GM19239 (cell line): ENCODE measurements around the gene CES2.
A peak's percentile ranks its signal among the peaks of the same experiment; 100 is the strongest.
"Not testable (repeated sequence)": the region's sequence is repeated elsewhere in the genome, so short reads cannot be mapped to it uniquely, and the experiment has no call there.

Experiments used
- DNase-seq: peaks from one replicate; pipeline ENCODE4 v3.0.0; 2011; ENCODE audit warnings: low spot score; ENCODE audit not compliant: insufficient read length
- FAIRE-seq: peaks from 2 replicates; lab custom pipeline; 2011; peaks lifted over from hg19 to GRCh38; lab: Jason Lieb, UNC

Gene CES2

DNA sequence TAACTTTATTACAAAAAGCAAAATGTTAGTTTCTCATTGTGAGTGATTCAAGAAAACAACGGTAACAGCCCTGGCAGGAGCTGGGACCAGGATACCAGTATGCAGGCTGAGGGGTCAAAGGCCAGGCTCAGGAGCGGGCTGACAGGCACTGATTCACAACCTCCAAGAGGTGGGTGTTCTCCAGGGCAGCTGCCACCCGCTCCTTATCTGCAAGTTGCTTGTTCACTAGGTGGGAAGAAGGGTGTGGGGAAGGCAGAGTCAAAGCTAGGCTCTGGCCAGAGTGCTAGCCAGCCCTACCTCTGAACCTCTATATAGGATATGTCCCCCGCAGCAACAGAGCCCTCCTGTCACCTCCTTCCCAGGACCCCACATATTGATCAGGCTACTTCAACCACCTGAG lies 3.2 kb upstream of the CES2 start:
- DNase-seq (no peak), FAIRE-seq (no peak)

DNA sequence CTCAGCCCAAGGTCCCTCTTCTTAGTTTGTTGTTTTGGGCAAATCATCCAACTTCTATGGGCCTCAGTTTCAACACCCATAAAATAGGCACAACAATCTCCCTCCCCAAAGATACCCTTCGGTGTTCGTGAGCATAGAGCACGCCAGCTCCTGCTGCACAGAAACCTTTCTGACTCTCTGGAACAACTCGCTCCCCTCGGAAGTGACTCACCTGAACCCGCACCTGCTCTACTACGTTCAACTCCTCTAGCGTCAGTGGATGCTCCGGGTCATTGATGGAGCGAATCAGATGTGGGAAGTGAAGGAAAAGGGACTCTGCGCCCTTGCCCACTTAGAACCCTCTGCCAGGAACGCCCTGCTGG lies 1.6 kb upstream of the CES2 start:
- peak; percentile 18 for FAIRE-seq
- no peak for DNase-seq

GRCh38 chr16:66934138-66934838 lies 1.0 kb upstream of the CES2 start, which contains the start of gene CIAO2B:
TSS of gene CIAO2B (minus strand) at chr16:66934402. CDS start at chr16:66934364, 38 bp downstream.
- DNase-seq (peak; percentile 95), FAIRE-seq (peak; percentile 99)

GRCh38 chr16:66934839-66935313 lies 440 bp upstream of the CES2 start:
- FAIRE-seq, DNase-seq: not testable (repeated sequence)

GRCh38 chr16:66936462-66936861 lies 1.1 kb downstream of the CES2 start:
- FAIRE-seq: no peak

GRCh38 chr16:66936889-66937554 lies 1.7 kb downstream of the CES2 start:
- DNase-seq (no peak), FAIRE-seq (no peak)

More at GRCh38 chr16:66936462-66936861, 1.1 kb downstream of the CES2 start:
- DNase-seq: no peak

GRCh38 chr16:66937725-66938337 lies 2.5 kb downstream of the CES2 start:
- no peak for FAIRE-seq
- DNase-seq: no peak

- DNase-seq: no peak
- FAIRE-seq: no peak
Observed at GRCh38 chr16:66939366-66939765, 4.0 kb downstream of the CES2 start.

GRCh38 chr16:66940236-66940635 lies 4.9 kb downstream of the CES2 start:
- DNase-seq (no peak), FAIRE-seq (no peak)

GRCh38 chr16:66942981-66943380 lies 7.7 kb downstream of the CES2 start:
- DNase-seq (no peak), FAIRE-seq (no peak)

- FAIRE-seq: no peak
- DNase-seq: no peak
Observed at GRCh38 chr16:66943426-66944053, 8.2 kb downstream of the CES2 start.

- FAIRE-seq (no peak), DNase-seq (no peak)
Observed at GRCh38 chr16:66944054-66944441, 8.7 kb downstream of the CES2 start.

GRCh38 chr16:66944971-66945370 lies 9.7 kb downstream of the CES2 start:
- not testable (repeated sequence) for DNase-seq, FAIRE-seq

GRCh38 chr16:66945939-66946338 lies 10.6 kb downstream of the CES2 start:
- FAIRE-seq (no peak), DNase-seq (no peak)

- FAIRE-seq: no peak
- no peak for DNase-seq
Observed at GRCh38 chr16:66946541-66946940, 11.2 kb downstream of the CES2 start.

DNA sequence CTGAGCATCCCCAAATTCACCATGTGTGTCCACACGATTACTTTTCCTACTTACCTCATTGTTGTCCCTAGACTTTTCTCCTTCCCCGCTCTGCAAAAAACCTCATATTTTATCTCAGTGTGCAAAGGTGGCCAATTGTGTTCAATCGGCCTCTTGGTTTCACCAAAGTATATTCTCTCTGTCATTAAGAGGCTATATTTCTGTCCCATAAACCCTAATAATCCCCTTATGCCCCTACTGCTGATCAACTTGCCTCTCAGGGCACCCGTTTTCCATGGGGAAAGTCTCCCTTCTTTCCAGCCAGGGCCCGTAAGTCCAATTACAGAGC lies 11.6 kb downstream of the CES2 start:
- FAIRE-seq: no peak
- DNase-seq: no peak

DNA sequence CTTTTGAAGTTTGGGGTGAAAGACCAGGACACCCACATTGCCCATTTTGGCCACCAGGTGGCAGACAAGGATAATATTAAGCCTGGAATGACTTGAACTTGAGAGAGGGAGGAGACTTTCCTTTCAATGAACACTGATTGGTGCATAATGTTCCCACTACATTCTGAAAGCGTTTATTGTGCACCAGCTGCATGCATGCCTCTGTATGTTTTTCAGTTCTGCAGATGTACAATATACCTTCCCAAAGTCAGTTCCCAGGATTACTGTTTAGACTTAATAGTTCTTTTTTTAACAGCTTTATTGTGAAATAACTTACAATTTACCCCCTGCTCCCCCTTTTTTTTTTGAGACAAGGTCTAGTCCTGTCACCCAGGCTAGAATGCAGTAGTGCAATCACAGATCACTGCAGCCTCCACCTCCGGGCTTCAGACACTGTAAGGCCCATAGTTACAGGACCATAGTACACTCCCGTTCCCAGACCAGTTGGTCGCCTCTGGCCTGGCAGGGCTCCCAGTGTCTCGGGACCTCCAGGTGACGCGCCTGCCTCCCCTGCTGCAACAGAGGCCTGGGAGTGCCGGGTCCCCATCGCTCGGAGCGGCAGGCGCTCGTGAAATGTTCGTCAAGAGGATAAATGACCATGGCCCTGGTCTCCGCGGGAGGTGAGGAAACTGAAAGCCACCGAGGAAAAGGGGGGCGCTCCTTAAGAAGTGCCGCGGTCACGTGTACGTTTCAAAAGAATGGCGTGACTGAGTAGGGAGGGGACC lies 12.2 kb downstream of the CES2 start:
- DNase-seq (peak; percentile 82), FAIRE-seq (peak; percentile 96)

DNA sequence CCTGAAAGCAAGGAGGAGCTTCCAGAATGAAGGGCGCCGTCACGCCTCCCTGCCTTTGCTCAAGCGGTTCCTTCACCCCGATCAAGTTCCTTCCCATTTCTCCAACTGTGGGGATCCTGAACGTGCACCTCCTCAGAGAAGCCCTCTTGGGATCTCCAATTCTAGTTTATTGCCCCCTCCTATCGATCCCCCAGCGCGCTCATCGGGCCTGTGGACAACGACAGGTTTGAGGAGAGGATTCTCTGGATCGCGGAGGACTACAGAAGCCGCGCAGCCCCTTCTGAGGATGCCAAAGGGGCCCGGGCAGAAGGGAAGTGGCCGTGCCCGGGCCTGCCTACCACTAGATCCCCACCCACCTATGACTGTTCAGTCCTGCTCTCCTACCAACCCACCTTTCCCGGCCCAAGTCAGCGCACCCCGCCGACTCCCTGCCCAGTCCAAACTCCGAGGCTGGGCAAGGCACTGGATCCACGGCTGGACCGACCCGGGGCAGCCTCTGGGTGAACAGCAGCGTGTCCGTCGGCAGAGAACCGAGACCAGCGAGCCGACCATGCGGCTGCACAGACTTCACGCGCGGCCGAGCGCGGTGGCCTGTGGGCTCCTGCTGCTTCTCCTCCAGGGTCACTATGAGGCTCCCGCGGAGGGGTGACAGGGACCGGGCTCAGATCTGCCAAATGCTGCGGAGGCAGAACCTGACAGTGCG lies 13.0 kb downstream of the CES2 start:
- peak; percentile 76 for FAIRE-seq

DNA sequence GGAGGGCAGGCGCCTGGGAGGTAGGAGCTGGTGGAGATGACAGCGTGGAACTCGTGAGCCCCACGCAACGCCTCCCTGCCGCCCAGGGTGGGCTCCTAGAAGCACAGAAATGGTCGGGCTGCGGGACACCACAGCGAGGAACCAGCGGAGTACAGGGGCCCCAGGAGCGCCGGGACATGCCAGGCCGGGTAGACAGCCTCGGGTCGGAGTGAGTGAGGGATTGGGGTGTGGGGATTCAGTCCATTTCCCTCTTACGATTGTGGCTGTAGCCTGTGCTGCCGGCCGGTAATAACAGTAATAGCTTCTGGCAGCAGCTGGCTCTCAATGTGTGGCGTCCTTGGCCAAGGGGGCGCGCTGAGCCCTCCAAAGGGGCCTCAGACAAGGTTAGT lies 13.5 kb downstream of the CES2 start:
- FAIRE-seq (no peak), DNase-seq (no peak)

More for the DNA sequence above, 13.0 kb downstream of the CES2 start:
- no peak for DNase-seq

- FAIRE-seq: no peak
- no peak for DNase-seq
Observed at GRCh38 chr16:66949472-66949871, 14.2 kb downstream of the CES2 start.
